Type B pancreatic cell (in vitro differentiated cells): ENCODE results near the gene KLHL17. TPM values are rescaled to one million over a fixed set of nuclear protein-coding genes. Genes with fewer than 3 reads are reported as not detected.
A peak's percentile ranks its signal among the peaks of the same experiment; 100 is the strongest.
"Not testable (repeated sequence)": the region's sequence is repeated elsewhere in the genome, so short reads cannot be mapped to it uniquely, and the experiment has no call there.

Experiments
- DNase-seq: peaks from one replicate; pipeline ENCODE4 v3.0.0; 2021; ENCODE audit warnings: mixed read lengths; ENCODE audit not compliant: unreplicated experiment; ENCODE audit errors: extremely low spot score
- H3K27ac Mint-ChIP-seq: 2 replicates; pipeline ENCODE4 v1.8.0; 2021; ENCODE audit warnings: mild to moderate bottlenecking, mixed read lengths
- H3K27me3 Mint-ChIP-seq: 2 replicates; pipeline ENCODE4 v1.8.0; 2021; ENCODE audit warnings: mixed read lengths
- H3K36me3 Mint-ChIP-seq: 2 replicates; pipeline ENCODE4 v1.8.0; 2021; ENCODE audit warnings: mixed read lengths
- H3K4me1 Mint-ChIP-seq: one replicate; pipeline ENCODE4 v1.8.0; 2021; ENCODE audit warnings: mixed read lengths; ENCODE audit not compliant: unreplicated experiment
- H3K4me3 Mint-ChIP-seq: 2 replicates; pipeline ENCODE4 v1.8.0; 2021; ENCODE audit warnings: mild to moderate bottlenecking, mixed read lengths
- H3K9me3 Mint-ChIP-seq: 2 replicates; pipeline ENCODE4 v1.8.0; 2021; ENCODE audit warnings: mixed read lengths
- CTCF ChIP-seq: fragments of 200-600 bp; sonication (generic); conservative IDR thresholded peaks from 2 replicates; pipeline ENCODE4 v1.5.0; 2021; ENCODE audit warnings: antibody characterized with exemption, mild to moderate bottlenecking
- total RNA-seq: library from RNA; stranded (reverse); gene quantifications from 2 replicates; pipeline ENCODE4 v1.2.1, GENCODE V29; 2021; ENCODE audit warnings: low replicate concordance

The KLHL17 gene
- total RNA-seq, 1 donor from 2014 or later: 42.2 TPM

GRCh38 chr1:982765-983436 lies 22.5 kb downstream of the KLHL17 start:
- no peaks in the 10 kb centered on the region for H3K9me3 Mint-ChIP-seq
- no peak for TF ChIP-seq CTCF
- H3K4me3 Mint-ChIP-seq: no peak overlapping the region
- H3K36me3 Mint-ChIP-seq: no peaks in the 10 kb centered on the region
- DNase-seq: no peak
- H3K27ac Mint-ChIP-seq: no peak overlapping the region
- H3K4me1 Mint-ChIP-seq: no peaks in the 10 kb centered on the region
- H3K27me3 Mint-ChIP-seq: peaks cover 37% of the 10 kb centered on the region

GRCh38 chr1:983798-984475 lies 23.6 kb downstream of the KLHL17 start:
- no peak for DNase-seq
- peaks cover 47% of the 10 kb centered on the region for H3K27me3 Mint-ChIP-seq
- no peaks in the 10 kb centered on the region for H3K9me3 Mint-ChIP-seq
- TF ChIP-seq CTCF: peak; percentile 96
- no peak overlapping the region for H3K4me3 Mint-ChIP-seq
- no peak overlapping the region for H3K27ac Mint-ChIP-seq
- H3K4me1 Mint-ChIP-seq: no peaks in the 10 kb centered on the region
- H3K36me3 Mint-ChIP-seq: no peaks in the 10 kb centered on the region

- Mint-ChIP-seq H3K27me3 (peaks cover 52% of the 10 kb centered on the region), H3K4me1 (no peaks in the 10 kb centered on the region), H3K9me3 (no peaks in the 10 kb centered on the region), H3K4me3 (no peak overlapping the region), H3K27ac (no peak overlapping the region), H3K36me3 (no peaks in the 10 kb centered on the region)
- TF ChIP-seq CTCF: peak; percentile 60
- DNase-seq: no peak
These were observed 24.1 kb downstream of the KLHL17 start for GRCh38 chr1:984476-984814.

GRCh38 chr1:985126-985525 lies 24.7 kb downstream of the KLHL17 start:
- H3K4me1 Mint-ChIP-seq: no peaks in the 10 kb centered on the region
- TF ChIP-seq CTCF: no peak
- H3K27me3 Mint-ChIP-seq: peaks cover 57% of the 10 kb centered on the region
- no peaks in the 10 kb centered on the region for H3K36me3 Mint-ChIP-seq
- no peak for DNase-seq
- H3K9me3 Mint-ChIP-seq: no peaks in the 10 kb centered on the region
- H3K4me3 Mint-ChIP-seq: no peak overlapping the region
- H3K27ac Mint-ChIP-seq: no peak overlapping the region

GRCh38 chr1:988061-988460 lies 27.7 kb downstream of the KLHL17 start:
- H3K4me1 Mint-ChIP-seq, H3K4me3 Mint-ChIP-seq: not testable (repeated sequence)
- H3K27me3 Mint-ChIP-seq: peaks cover 58% of the 10 kb centered on the region

GRCh38 chr1:991275-991674 lies 30.9 kb downstream of the KLHL17 start:
- not testable (repeated sequence) for H3K4me1 Mint-ChIP-seq, H3K36me3 Mint-ChIP-seq, DNase-seq, H3K27ac Mint-ChIP-seq, H3K9me3 Mint-ChIP-seq, H3K4me3 Mint-ChIP-seq
- H3K27me3 Mint-ChIP-seq: peaks cover 48% of the 10 kb centered on the region

More at GRCh38 chr1:988061-988460, 27.7 kb downstream of the KLHL17 start:
- DNase-seq, H3K36me3 Mint-ChIP-seq, H3K9me3 Mint-ChIP-seq, H3K27ac Mint-ChIP-seq: not testable (repeated sequence)
